ENCODE data around the gene C13orf42. TPM values are rescaled to one million over a fixed set of nuclear protein-coding genes. Genes with fewer than 3 reads are reported as not detected.

The C13orf42 gene
- polyA plus RNA-seq, 1 donor from 2014 or later: not detected

DNA sequence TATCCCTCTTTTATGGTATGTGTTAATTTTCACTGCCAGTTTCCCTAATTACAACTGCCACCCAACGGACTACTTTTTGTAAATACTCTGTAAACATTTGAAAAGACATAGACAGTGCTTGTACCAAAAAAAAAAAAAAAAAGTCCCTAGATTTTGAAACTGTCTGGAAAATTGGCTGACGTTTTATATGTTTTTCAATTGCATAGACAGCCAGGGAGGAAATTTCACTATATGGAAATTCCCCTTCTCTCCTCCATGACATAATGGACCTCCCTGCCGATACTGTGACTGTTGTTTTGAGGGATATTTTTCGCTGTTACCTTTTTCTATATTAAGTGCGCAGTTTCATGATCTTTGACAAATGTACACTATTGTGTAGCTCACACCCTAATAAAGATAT is 43.4 kb downstream of the C13orf42 start:
- no peaks in the 10 kb centered on the region for H3K27me3 ChIP-seq (ENCODE audit: insufficient read depth, low read depth, low read length)
- TF ChIP-seq EZH2 (IDR thresholded peaks at IDR 0.05; ENCODE audit: borderline replicate concordance, insufficient read depth, low read length, poor library complexity, severe bottlenecking): no peak
- TF ChIP-seq SMC3 (conservative IDR thresholded peaks at IDR 0.05; ENCODE audit: poor library complexity): no peak
- no peak for TF ChIP-seq RAD21 (conservative IDR thresholded peaks at IDR 0.05)
- H3K9me3 ChIP-seq (ENCODE audit: low read length): no peaks in the 10 kb centered on the region
- no peaks in the 10 kb centered on the region for H4K20me1 ChIP-seq (ENCODE audit: insufficient read depth)
- no peak overlapping the region for H3K9ac ChIP-seq (ENCODE audit: low read length)
- no peak overlapping the region for H3K27ac ChIP-seq (ENCODE audit: low read length)
- no peak overlapping the region for H2AFZ ChIP-seq (ENCODE audit: low read depth, low read length)
- no peak overlapping the region for H3K4me2 ChIP-seq (ENCODE audit: low read length)
- H3K36me3 ChIP-seq (ENCODE audit: insufficient read depth, low read length): no peaks in the 10 kb centered on the region
- no peaks in the 10 kb centered on the region for H3K9me2 ChIP-seq (ENCODE audit: insufficient read depth, low read length)
- no peaks in the 10 kb centered on the region for H3K79me2 ChIP-seq (replicated peaks; ENCODE audit: insufficient read depth, low read length)
- no peak overlapping the region for H3K4me3 ChIP-seq (ENCODE audit: low read length)
- no peaks in the 10 kb centered on the region for H3F3A ChIP-seq (ENCODE audit: insufficient read depth, low read length, poor library complexity, severe bottlenecking)

DNA sequence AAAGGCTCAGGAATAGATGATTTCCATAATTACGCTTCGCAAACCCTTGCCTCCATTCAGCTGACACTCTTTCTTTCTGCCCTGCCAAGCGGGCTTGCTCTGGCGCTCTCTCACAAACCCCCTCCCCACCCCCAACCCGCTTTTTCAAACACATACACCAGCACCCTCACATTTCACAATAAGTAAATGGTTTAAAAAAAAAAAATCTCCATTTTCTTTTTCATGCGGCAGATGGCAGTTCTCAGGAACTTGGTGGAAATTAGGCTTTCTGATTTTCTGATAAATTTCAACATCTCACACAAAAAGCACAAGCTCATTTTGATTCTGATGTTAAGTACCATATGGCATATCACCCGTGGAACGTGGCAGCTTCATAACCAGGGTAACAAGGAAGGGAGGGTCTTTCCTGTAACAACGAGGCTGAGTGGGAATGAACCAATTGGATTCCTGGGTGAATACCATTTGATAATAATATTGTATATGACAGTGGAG is 43.8 kb downstream of the C13orf42 start:
- TF ChIP-seq RAD21 (conservative IDR thresholded peaks at IDR 0.05): no peak
- TF ChIP-seq POLR2AphosphoS5 (IDR thresholded peaks at IDR 0.05): no peak
- no peak for TF ChIP-seq EZH2 (IDR thresholded peaks at IDR 0.05; ENCODE audit: borderline replicate concordance, insufficient read depth, low read length, poor library complexity, severe bottlenecking)
- Histone ChIP-seq H3F3A (ENCODE audit: insufficient read depth, low read length, poor library complexity, severe bottlenecking) (no peaks in the 10 kb centered on the region), H3K9ac (ENCODE audit: low read length) (no peak overlapping the region), H3K9me3 (ENCODE audit: low read length) (no peaks in the 10 kb centered on the region), H3K36me3 (ENCODE audit: insufficient read depth, low read length) (no peaks in the 10 kb centered on the region), H3K4me3 (ENCODE audit: low read length) (no peak overlapping the region), H3K27me3 (ENCODE audit: insufficient read depth, low read depth, low read length) (no peaks in the 10 kb centered on the region), H2AFZ (ENCODE audit: low read depth, low read length) (no peak overlapping the region), H3K27ac (ENCODE audit: low read length) (no peak overlapping the region), H3K79me2 (replicated peaks; ENCODE audit: insufficient read depth, low read length) (no peaks in the 10 kb centered on the region), H4K20me1 (ENCODE audit: insufficient read depth) (no peaks in the 10 kb centered on the region), H3K9me2 (ENCODE audit: insufficient read depth, low read length) (no peaks in the 10 kb centered on the region), H3K4me2 (ENCODE audit: low read length) (no peak overlapping the region)

- no peak overlapping the region for H2AFZ ChIP-seq (ENCODE audit: low read depth, low read length)
- no peak overlapping the region for H3K4me2 ChIP-seq (ENCODE audit: low read length)
These were observed 44.8 kb downstream of the C13orf42 start for GRCh38 chr13:51066091-51066831.

More at GRCh38 chr13:51066091-51066831, 44.8 kb downstream of the C13orf42 start:
- Histone ChIP-seq H3K9ac (ENCODE audit: low read length) (no peak overlapping the region), H3K79me2 (replicated peaks; ENCODE audit: insufficient read depth, low read length) (no peaks in the 10 kb centered on the region), H3F3A (ENCODE audit: insufficient read depth, low read length, poor library complexity, severe bottlenecking) (no peaks in the 10 kb centered on the region), H3K9me2 (ENCODE audit: insufficient read depth, low read length) (no peaks in the 10 kb centered on the region), H4K20me1 (ENCODE audit: insufficient read depth) (no peaks in the 10 kb centered on the region), H3K27ac (ENCODE audit: low read length) (no peak overlapping the region), H3K4me3 (ENCODE audit: low read length) (no peak overlapping the region), H3K9me3 (ENCODE audit: low read length) (no peaks in the 10 kb centered on the region), H3K36me3 (ENCODE audit: insufficient read depth, low read length) (no peaks in the 10 kb centered on the region), H3K27me3 (ENCODE audit: insufficient read depth, low read depth, low read length) (no peaks in the 10 kb centered on the region)
- no peak for TF ChIP-seq RAD21 (conservative IDR thresholded peaks at IDR 0.05)
- TF ChIP-seq TAF1 (IDR thresholded peaks at IDR 0.05; ENCODE audit: low read depth): no peak
- TF ChIP-seq SMC3 (conservative IDR thresholded peaks at IDR 0.05; ENCODE audit: poor library complexity): no peak
- TF ChIP-seq CTCF (IDR thresholded peaks at IDR 0.05; ENCODE audit: poor library complexity, severe bottlenecking): no peak
- TF ChIP-seq EZH2 (IDR thresholded peaks at IDR 0.05; ENCODE audit: borderline replicate concordance, insufficient read depth, low read length, poor library complexity, severe bottlenecking): no peak
- no peak for TF ChIP-seq POLR2AphosphoS5 (IDR thresholded peaks at IDR 0.05)
- TF ChIP-seq REST (IDR thresholded peaks at IDR 0.05; ENCODE audit: borderline replicate concordance): no peak
- no peak for TF ChIP-seq EP300 (conservative IDR thresholded peaks at IDR 0.05; ENCODE audit: poor library complexity, severe bottlenecking)
- TF ChIP-seq MXI1 (conservative IDR thresholded peaks at IDR 0.05; ENCODE audit: poor library complexity, severe bottlenecking): no peak
